Measurements from ENCODE around the gene DMRTB1.
"Not testable (repeated sequence)": the region's sequence is repeated elsewhere in the genome, so short reads cannot be mapped to it uniquely, and the experiment has no call there.

DMRTB1 gene
- long read RNA-seq, donor 1 = 0 reads
- long read RNA-seq, donor 2 = 0 reads
- long read RNA-seq, donor 3 = 0 reads
- long read RNA-seq, donor 4 = 0 reads
- long read RNA-seq, donor 5 = 0 reads
- long read RNA-seq, donor 6 = 0 reads
- long read RNA-seq, donor 7 = 0 reads
- long read RNA-seq, donor 8 = 0 reads

- no peak for DNase-seq
Measured at GRCh38 chr1:53459321-53460175, at the start of gene DMRTB1. Gene DMRTB1 (plus strand): TSS chr1:53459399. CDS start chr1:53459454, 55 bp downstream.

- DNase-seq = no peak
Measured at GRCh38 chr1:53409695-53410094, 49.5 kb upstream of the DMRTB1 start.

- no peak for DNase-seq
Measured at GRCh38 chr1:53410100-53410541, 49.1 kb upstream of the DMRTB1 start.

- DNase-seq = no peak
Measured at GRCh38 chr1:53410701-53411100, 48.5 kb upstream of the DMRTB1 start.

GRCh38 chr1:53411541-53412152 lies 47.6 kb upstream of the DMRTB1 start:
- no peak for DNase-seq

GRCh38 chr1:53412285-53413174 lies 46.7 kb upstream of the DMRTB1 start:
- no peak for DNase-seq

GRCh38 chr1:53413175-53414001 lies 45.8 kb upstream of the DMRTB1 start:
- DNase-seq = no peak

- DNase-seq = no peak
Measured at GRCh38 chr1:53414632-53415031, 44.6 kb upstream of the DMRTB1 start.

GRCh38 chr1:53415432-53415831 lies 43.8 kb upstream of the DMRTB1 start:
- DNase-seq = no peak

- no peak for DNase-seq
Measured at GRCh38 chr1:53416269-53416813, 42.9 kb upstream of the DMRTB1 start.

- DNase-seq = no peak
Measured at GRCh38 chr1:53417074-53417511, 42.1 kb upstream of the DMRTB1 start.

- DNase-seq = no peak
Measured at GRCh38 chr1:53419034-53419433, 40.2 kb upstream of the DMRTB1 start.

GRCh38 chr1:53420341-53420740 lies 38.9 kb upstream of the DMRTB1 start:
- DNase-seq = no peak

GRCh38 chr1:53421208-53421607 lies 38.0 kb upstream of the DMRTB1 start:
- no peak for DNase-seq

- no peak for DNase-seq
Measured at GRCh38 chr1:53430261-53430660, 28.9 kb upstream of the DMRTB1 start.

- no peak for DNase-seq
Measured at GRCh38 chr1:53430779-53431178, 28.4 kb upstream of the DMRTB1 start.

GRCh38 chr1:53431244-53431643 lies 28.0 kb upstream of the DMRTB1 start:
- no peak for DNase-seq

GRCh38 chr1:53431805-53432565 lies 27.2 kb upstream of the DMRTB1 start:
- DNase-seq = no peak

GRCh38 chr1:53432611-53433010 lies 26.6 kb upstream of the DMRTB1 start:
- no peak for DNase-seq

GRCh38 chr1:53434405-53435007 lies 24.7 kb upstream of the DMRTB1 start:
- not testable (repeated sequence) for DNase-seq
